ENCODE measurements around the gene IL31.

IL31 gene

GRCh38 chr12:122145505-122146330 is 28.3 kb downstream of the IL31 start:
- DNase-seq (ENCODE audit: low read depth), result no peak
- TF ChIP-seq CTCF (IDR thresholded peaks at IDR 0.05; ENCODE audit: low read depth, low read length, missing control alignments), result no peak
- no peak overlapping the region for H3K4me3 ChIP-seq (ENCODE audit: low read depth, low read length)
- in situ Hi-C loops (cut with HindIII; ENCODE audit: low sequenced_read_pairs), result no loop called here

- in situ Hi-C loops (cut with HindIII; ENCODE audit: low sequenced_read_pairs), result no loop called here
- DNase-seq (ENCODE audit: low read depth), result no peak
- no peak for TF ChIP-seq CTCF (IDR thresholded peaks at IDR 0.05; ENCODE audit: low read depth, low read length, missing control alignments)
- no peak overlapping the region for H3K4me3 ChIP-seq (ENCODE audit: low read depth, low read length)
Measured at GRCh38 chr12:122144885-122145284, 29.1 kb downstream of the IL31 start.

- DNase-seq (ENCODE audit: low read depth), result no peak
- no peak for TF ChIP-seq CTCF (IDR thresholded peaks at IDR 0.05; ENCODE audit: low read depth, low read length, missing control alignments)
Measured at GRCh38 chr12:122142857-122143256, 31.2 kb downstream of the IL31 start.

GRCh38 chr12:122141911-122142725 is 31.9 kb downstream of the IL31 start:
- no peak for TF ChIP-seq CTCF (IDR thresholded peaks at IDR 0.05; ENCODE audit: low read depth, low read length, missing control alignments)
- DNase-seq (ENCODE audit: low read depth), result no peak
- in situ Hi-C loops (cut with HindIII; ENCODE audit: low sequenced_read_pairs), result no loop called here
- H3K4me3 ChIP-seq (ENCODE audit: low read depth, low read length), result no peak overlapping the region

More at GRCh38 chr12:122142857-122143256, 31.2 kb downstream of the IL31 start:
- H3K4me3 ChIP-seq (ENCODE audit: low read depth, low read length), result no peak overlapping the region
- in situ Hi-C loops (cut with HindIII; ENCODE audit: low sequenced_read_pairs), result no loop called here

GRCh38 chr12:122140467-122141257 is 33.4 kb downstream of the IL31 start:
- in situ Hi-C loops (cut with HindIII; ENCODE audit: low sequenced_read_pairs), result no loop called here
- DNase-seq (ENCODE audit: low read depth), result no peak
- no peak for TF ChIP-seq CTCF (IDR thresholded peaks at IDR 0.05; ENCODE audit: low read depth, low read length, missing control alignments)
- H3K4me3 ChIP-seq (ENCODE audit: low read depth, low read length), result no peak overlapping the region

GRCh38 chr12:122139941-122140340 is 34.1 kb downstream of the IL31 start:
- in situ Hi-C loops (cut with HindIII; ENCODE audit: low sequenced_read_pairs), result no loop called here
- TF ChIP-seq CTCF (IDR thresholded peaks at IDR 0.05; ENCODE audit: low read depth, low read length, missing control alignments), result no peak
- no peak for DNase-seq (ENCODE audit: low read depth)
- H3K4me3 ChIP-seq (ENCODE audit: low read depth, low read length), result no peak overlapping the region
